ENCODE data around the gene CLASP1.
"Not testable (repeated sequence)": the region's sequence is repeated elsewhere in the genome, so short reads cannot be mapped to it uniquely, and the experiment has no call there.

CLASP1 gene

GRCh38 chr2:121617042-121617599 is 32.1 kb downstream of the CLASP1 start:
- H3K9me3 ChIP-seq (ENCODE audit: control insufficient read depth, insufficient read depth, low read length): no peaks in the 10 kb centered on the region
- WGBS (ENCODE audit: insufficient coverage, insufficient read length): no CpG with 5 or more reads among the region's 4 CpGs
- H3K36me3 ChIP-seq (ENCODE audit: control insufficient read depth, insufficient read depth, low read length): no peaks in the 10 kb centered on the region
- no peak overlapping the region for H3K4me3 ChIP-seq (ENCODE audit: low read length)
- no peak for DNase-seq (ENCODE audit: low read depth, low spot score)
- no peaks in the 10 kb centered on the region for H3K4me1 ChIP-seq (ENCODE audit: control insufficient read depth, insufficient read depth, low read length)
- no peak overlapping the region for H3K27ac ChIP-seq (ENCODE audit: low read length)
- H3K27me3 ChIP-seq (ENCODE audit: control insufficient read depth, insufficient read depth, low read length): no peaks in the 10 kb centered on the region

- no peaks in the 10 kb centered on the region for H3K4me1 ChIP-seq (ENCODE audit: control insufficient read depth, insufficient read depth, low read length)
- no peaks in the 10 kb centered on the region for H3K36me3 ChIP-seq (ENCODE audit: control insufficient read depth, insufficient read depth, low read length)
- DNase-seq (ENCODE audit: low read depth, low spot score): no peak
- H3K4me3 ChIP-seq (ENCODE audit: low read length): no peak overlapping the region
- H3K27ac ChIP-seq (ENCODE audit: low read length): no peak overlapping the region
- no peaks in the 10 kb centered on the region for H3K27me3 ChIP-seq (ENCODE audit: control insufficient read depth, insufficient read depth, low read length)
- WGBS (ENCODE audit: insufficient coverage, insufficient read length): no CpG with 5 or more reads among the region's 1 CpG
- no peaks in the 10 kb centered on the region for H3K9me3 ChIP-seq (ENCODE audit: control insufficient read depth, insufficient read depth, low read length)
Measured at GRCh38 chr2:121613774-121614173, 35.5 kb downstream of the CLASP1 start.

- no peaks in the 10 kb centered on the region for H3K36me3 ChIP-seq (ENCODE audit: control insufficient read depth, insufficient read depth, low read length)
- no peak overlapping the region for H3K27ac ChIP-seq (ENCODE audit: low read length)
- no peaks in the 10 kb centered on the region for H3K27me3 ChIP-seq (ENCODE audit: control insufficient read depth, insufficient read depth, low read length)
- DNase-seq (ENCODE audit: low read depth, low spot score): no peak
- no peaks in the 10 kb centered on the region for H3K4me1 ChIP-seq (ENCODE audit: control insufficient read depth, insufficient read depth, low read length)
- no peak overlapping the region for H3K4me3 ChIP-seq (ENCODE audit: low read length)
- H3K9me3 ChIP-seq (ENCODE audit: control insufficient read depth, insufficient read depth, low read length): no peaks in the 10 kb centered on the region
Measured at GRCh38 chr2:121613152-121613551, 36.1 kb downstream of the CLASP1 start.

GRCh38 chr2:121611730-121612705 is 37.2 kb downstream of the CLASP1 start:
- no CpG with 5 or more reads among the region's 1 CpG for WGBS (ENCODE audit: insufficient coverage, insufficient read length)

GRCh38 chr2:121611048-121611649 is 38.1 kb downstream of the CLASP1 start:
- not testable (repeated sequence) for H3K4me1 ChIP-seq (ENCODE audit: control insufficient read depth, insufficient read depth, low read length); H3K4me3 ChIP-seq (ENCODE audit: low read length); H3K9me3 ChIP-seq (ENCODE audit: control insufficient read depth, insufficient read depth, low read length); H3K27ac ChIP-seq (ENCODE audit: low read length); H3K27me3 ChIP-seq (ENCODE audit: control insufficient read depth, insufficient read depth, low read length); H3K36me3 ChIP-seq (ENCODE audit: control insufficient read depth, insufficient read depth, low read length); DNase-seq (ENCODE audit: low read depth, low spot score)
- no CpG with 5 or more reads among the region's 2 CpGs for WGBS (ENCODE audit: insufficient coverage, insufficient read length)

More at GRCh38 chr2:121611730-121612705, 37.2 kb downstream of the CLASP1 start:
- no peak for DNase-seq (ENCODE audit: low read depth, low spot score)
- Histone ChIP-seq H3K4me1 (ENCODE audit: control insufficient read depth, insufficient read depth, low read length) (no peaks in the 10 kb centered on the region), H3K36me3 (ENCODE audit: control insufficient read depth, insufficient read depth, low read length) (no peaks in the 10 kb centered on the region), H3K27me3 (ENCODE audit: control insufficient read depth, insufficient read depth, low read length) (no peaks in the 10 kb centered on the region), H3K9me3 (ENCODE audit: control insufficient read depth, insufficient read depth, low read length) (no peaks in the 10 kb centered on the region), H3K4me3 (ENCODE audit: low read length) (no peak overlapping the region), H3K27ac (ENCODE audit: low read length) (no peak overlapping the region)

GRCh38 chr2:121610487-121610874 is 38.8 kb downstream of the CLASP1 start:
- H3K27me3 ChIP-seq (ENCODE audit: control insufficient read depth, insufficient read depth, low read length); H3K4me3 ChIP-seq (ENCODE audit: low read length); H3K36me3 ChIP-seq (ENCODE audit: control insufficient read depth, insufficient read depth, low read length); H3K27ac ChIP-seq (ENCODE audit: low read length); H3K4me1 ChIP-seq (ENCODE audit: control insufficient read depth, insufficient read depth, low read length); H3K9me3 ChIP-seq (ENCODE audit: control insufficient read depth, insufficient read depth, low read length); DNase-seq (ENCODE audit: low read depth, low spot score): not testable (repeated sequence)

GRCh38 chr2:121608967-121609366 is 40.3 kb downstream of the CLASP1 start:
- Histone ChIP-seq H3K27me3 (ENCODE audit: control insufficient read depth, insufficient read depth, low read length) (no peaks in the 10 kb centered on the region), H3K36me3 (ENCODE audit: control insufficient read depth, insufficient read depth, low read length) (no peaks in the 10 kb centered on the region), H3K4me3 (ENCODE audit: low read length) (no peak overlapping the region), H3K4me1 (ENCODE audit: control insufficient read depth, insufficient read depth, low read length) (no peaks in the 10 kb centered on the region), H3K27ac (ENCODE audit: low read length) (no peak overlapping the region), H3K9me3 (ENCODE audit: control insufficient read depth, insufficient read depth, low read length) (no peaks in the 10 kb centered on the region)
- no peak for DNase-seq (ENCODE audit: low read depth, low spot score)
- no CpG with 5 or more reads among the region's 3 CpGs for WGBS (ENCODE audit: insufficient coverage, insufficient read length)

GRCh38 chr2:121608367-121608766 is 40.9 kb downstream of the CLASP1 start:
- Histone ChIP-seq H3K36me3 (ENCODE audit: control insufficient read depth, insufficient read depth, low read length) (no peaks in the 10 kb centered on the region), H3K9me3 (ENCODE audit: control insufficient read depth, insufficient read depth, low read length) (no peaks in the 10 kb centered on the region), H3K4me3 (ENCODE audit: low read length) (no peak overlapping the region; the same call in 1 of the 2 replicates), H3K27ac (ENCODE audit: low read length) (no peak overlapping the region), H3K4me1 (ENCODE audit: control insufficient read depth, insufficient read depth, low read length) (no peaks in the 10 kb centered on the region), H3K27me3 (ENCODE audit: control insufficient read depth, insufficient read depth, low read length) (no peaks in the 10 kb centered on the region)
- no peak for DNase-seq (ENCODE audit: low read depth, low spot score)
- WGBS (ENCODE audit: insufficient coverage, insufficient read length): no CpG with 5 or more reads among the region's 4 CpGs

- no peak overlapping the region for H3K4me3 ChIP-seq (ENCODE audit: low read length)
- no peaks in the 10 kb centered on the region for H3K36me3 ChIP-seq (ENCODE audit: control insufficient read depth, insufficient read depth, low read length)
- no peaks in the 10 kb centered on the region for H3K4me1 ChIP-seq (ENCODE audit: control insufficient read depth, insufficient read depth, low read length)
- no peaks in the 10 kb centered on the region for H3K27me3 ChIP-seq (ENCODE audit: control insufficient read depth, insufficient read depth, low read length)
- H3K9me3 ChIP-seq (ENCODE audit: control insufficient read depth, insufficient read depth, low read length): no peaks in the 10 kb centered on the region
- DNase-seq (ENCODE audit: low read depth, low spot score): no peak
- WGBS (ENCODE audit: insufficient coverage, insufficient read length): no CpG with 5 or more reads among the region's 11 CpGs
- H3K27ac ChIP-seq (ENCODE audit: low read length): no peak overlapping the region
Measured at GRCh38 chr2:121605820-121606733, 43.2 kb downstream of the CLASP1 start.

GRCh38 chr2:121603185-121603584 is 46.1 kb downstream of the CLASP1 start:
- no peak for DNase-seq (ENCODE audit: low read depth, low spot score)
- no peaks in the 10 kb centered on the region for H3K9me3 ChIP-seq (ENCODE audit: control insufficient read depth, insufficient read depth, low read length)
- no CpG with 5 or more reads among the region's 1 CpG for WGBS (ENCODE audit: insufficient coverage, insufficient read length)
- H3K36me3 ChIP-seq (ENCODE audit: control insufficient read depth, insufficient read depth, low read length): no peaks in the 10 kb centered on the region
- no peaks in the 10 kb centered on the region for H3K27me3 ChIP-seq (ENCODE audit: control insufficient read depth, insufficient read depth, low read length)
- no peak overlapping the region for H3K4me3 ChIP-seq (ENCODE audit: low read length)
- H3K4me1 ChIP-seq (ENCODE audit: control insufficient read depth, insufficient read depth, low read length): no peaks in the 10 kb centered on the region
- no peak overlapping the region for H3K27ac ChIP-seq (ENCODE audit: low read length)
